ENCODE results near the gene RNF38. TPM values are rescaled to one million over a fixed set of nuclear protein-coding genes. Genes with fewer than 3 reads are reported as not detected.
"Not testable (repeated sequence)": the region's sequence is repeated elsewhere in the genome, so short reads cannot be mapped to it uniquely, and the experiment has no call there.

RNF38 gene
- total RNA-seq, 1 donor from 2014 or later: 20.5 TPM

DNA sequence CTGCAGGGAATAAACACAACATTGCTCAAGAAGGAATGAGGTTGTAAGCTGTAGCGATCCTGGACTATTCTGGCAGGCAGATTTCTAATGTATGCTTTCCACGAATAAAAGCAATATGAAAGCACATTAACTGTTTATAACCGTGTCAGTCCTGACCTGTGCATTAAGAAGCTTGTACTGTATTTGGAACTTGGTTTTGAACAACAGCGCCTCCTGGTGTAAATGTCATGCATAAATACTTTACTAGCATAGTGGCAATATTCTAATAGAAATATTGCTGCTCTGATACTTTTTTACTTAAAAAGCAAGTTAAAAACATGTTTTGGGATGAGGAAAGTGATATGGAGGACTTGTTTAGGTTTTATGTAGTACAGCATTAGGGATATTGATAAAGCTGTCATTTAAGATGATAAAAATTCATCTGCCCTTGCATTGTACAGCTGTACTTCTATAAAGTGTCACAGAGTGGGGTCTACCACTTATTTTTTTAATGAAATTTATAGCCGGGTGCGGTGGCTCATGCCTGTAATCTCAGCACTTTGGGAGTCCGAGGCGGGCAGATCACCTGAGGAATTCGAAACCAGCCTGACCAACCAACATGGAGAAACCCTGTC, 71.2 kb downstream of the RNF38 start:
- peak; percentile 89 for DNase-seq

DNA sequence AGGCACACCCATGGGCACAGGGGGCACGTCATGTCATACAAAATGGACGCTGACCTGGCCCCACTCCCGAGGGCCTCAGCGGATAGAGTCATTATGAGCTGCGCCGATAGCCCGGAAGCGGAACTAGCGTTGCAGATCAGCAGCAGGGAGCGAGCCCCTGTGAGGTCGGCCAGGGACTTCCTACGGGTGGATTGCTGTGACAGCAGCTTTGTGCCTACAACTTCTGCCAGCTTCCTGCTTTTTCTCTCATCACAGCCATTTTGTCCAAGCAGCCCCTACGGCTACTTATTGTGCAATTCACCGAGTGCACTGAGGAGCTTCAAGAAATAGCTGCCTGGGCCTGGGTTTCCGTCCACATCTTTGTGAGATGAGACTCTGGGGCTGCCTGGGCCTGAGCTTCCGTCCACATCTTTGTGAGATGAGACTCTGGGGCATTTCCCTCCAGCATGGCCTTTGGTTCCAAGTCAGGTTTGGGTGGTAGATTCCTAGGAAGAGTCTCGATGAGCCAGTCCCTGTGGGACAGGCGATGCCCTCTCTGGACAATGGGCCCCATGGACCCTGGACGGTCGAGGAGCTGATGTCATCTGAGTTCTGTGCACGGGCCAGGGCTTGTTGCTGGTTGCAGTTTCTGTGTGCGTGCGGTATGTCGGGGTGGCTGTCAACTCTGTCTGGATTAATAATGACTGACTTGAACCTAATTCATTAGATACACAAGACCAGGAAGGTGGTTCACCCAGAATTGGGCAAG, 74.8 kb downstream of the RNF38 start:
- no peak for DNase-seq

DNA sequence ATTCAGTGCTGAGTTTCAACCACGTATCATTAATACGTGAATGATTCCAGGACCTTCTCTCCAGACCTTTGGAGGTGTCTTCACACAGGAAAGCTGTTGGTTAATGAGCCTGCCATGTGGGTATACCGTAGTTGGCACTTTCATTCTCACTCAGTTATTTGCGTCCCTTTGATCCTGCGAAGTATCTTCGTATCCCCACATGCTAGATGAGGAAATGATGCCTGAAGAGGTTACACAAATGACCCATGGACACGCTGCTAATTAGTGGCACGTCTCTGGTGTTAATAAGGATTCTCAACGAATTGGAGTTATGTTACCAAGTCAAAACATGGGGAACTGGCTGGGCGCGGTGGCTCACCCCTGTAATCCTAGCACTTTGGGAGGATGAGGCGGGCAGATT, 76.1 kb downstream of the RNF38 start:
- no peak for DNase-seq

DNA sequence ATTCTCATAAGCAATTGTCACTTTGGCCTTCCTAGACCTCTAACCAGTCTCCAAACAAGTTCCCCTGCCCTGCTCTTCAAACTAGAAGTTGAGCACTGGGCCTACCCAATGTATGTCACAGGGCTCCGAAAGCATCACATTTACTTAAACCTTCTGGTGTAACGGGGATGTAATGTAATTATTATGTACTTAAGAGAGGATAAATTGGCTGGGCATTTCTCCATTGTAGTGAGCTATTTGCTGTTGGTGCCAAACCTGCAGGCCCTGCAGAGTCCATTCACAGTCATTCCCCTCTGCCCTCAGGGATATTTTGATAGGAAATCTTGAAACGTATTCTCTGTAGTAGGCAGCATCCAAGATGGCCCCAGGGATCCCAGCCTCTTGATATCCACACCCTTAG, 77.6 kb downstream of the RNF38 start:
- DNase-seq: no peak

DNA sequence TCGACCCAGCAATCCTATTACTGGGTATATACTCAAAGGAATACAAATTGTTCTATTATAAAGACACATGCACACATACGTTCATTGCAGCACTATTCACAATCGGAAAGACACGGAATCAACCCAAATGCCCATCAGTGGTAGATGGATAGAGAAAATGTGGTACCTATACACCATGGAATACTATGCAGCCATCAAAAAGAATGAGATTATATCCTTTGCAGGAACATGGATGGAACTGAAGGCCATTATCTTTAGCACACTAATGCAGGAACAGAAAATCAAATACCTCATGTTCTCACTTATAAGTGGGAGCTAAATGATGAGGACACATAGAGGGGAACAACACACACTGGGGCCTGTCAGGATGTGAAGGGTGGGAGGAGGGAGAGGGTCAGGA, 78.2 kb downstream of the RNF38 start:
- not testable (repeated sequence) for DNase-seq

DNA sequence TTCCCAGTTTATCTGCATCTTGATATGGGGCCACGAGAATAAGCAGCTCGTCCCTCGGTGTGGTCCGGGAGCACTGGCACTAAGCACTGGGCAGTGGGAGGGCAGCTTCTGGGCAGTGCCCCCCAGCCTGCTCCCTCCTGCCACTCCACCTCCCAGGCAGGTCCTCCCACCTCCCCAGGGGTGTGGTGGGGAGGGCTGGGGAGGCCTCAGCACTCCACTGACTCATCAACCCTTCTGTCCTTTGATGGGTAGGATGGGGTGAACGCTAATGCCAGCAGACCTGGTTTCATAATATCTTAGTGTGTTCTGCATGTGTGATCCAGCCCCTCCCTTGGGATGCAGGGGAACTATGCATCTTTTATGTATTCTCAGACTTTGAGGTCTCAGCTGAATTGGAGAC, 79.6 kb downstream of the RNF38 start:
- DNase-seq: no peak

DNA sequence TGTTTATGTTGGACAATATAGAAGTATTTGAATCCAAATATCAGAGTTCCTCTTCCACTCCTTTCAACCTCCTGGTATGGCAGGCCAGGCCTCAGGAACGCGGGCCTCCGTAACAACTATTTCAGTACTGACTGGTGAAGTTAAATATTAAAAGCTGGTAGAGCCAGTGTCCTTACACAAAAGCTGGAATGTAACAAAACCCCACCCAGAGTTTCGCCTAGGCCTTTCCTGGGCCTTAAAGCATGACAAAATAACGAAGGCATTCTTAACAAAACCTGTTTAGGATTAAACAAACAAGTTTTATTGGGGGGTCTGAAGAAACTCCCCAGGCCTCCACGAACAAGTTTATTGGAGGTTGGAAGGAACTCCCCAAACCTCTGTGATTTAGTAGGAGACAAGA, 80.3 kb downstream of the RNF38 start:
- DNase-seq: peak; percentile 35

DNA sequence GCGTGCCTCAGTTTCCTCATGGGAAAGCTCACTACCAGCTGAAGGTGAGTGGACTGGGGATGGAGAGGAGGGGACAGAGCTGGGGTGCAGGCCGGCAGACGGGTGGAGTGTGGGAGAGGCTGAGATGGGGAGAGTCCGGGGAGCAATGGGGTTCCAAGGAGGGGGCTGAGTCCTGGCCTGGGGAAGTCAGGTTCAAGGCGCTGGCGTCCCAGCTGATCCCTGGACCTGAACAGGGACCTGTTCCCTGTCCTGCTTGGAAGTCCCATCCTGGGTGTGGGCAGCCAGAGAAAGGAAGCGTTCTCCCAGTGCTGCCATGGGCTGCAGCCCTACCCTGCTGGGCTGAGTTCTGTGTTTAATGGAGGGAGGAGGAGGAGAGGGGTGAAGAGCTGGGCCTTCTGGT, 80.9 kb downstream of the RNF38 start:
- no peak for DNase-seq

DNA sequence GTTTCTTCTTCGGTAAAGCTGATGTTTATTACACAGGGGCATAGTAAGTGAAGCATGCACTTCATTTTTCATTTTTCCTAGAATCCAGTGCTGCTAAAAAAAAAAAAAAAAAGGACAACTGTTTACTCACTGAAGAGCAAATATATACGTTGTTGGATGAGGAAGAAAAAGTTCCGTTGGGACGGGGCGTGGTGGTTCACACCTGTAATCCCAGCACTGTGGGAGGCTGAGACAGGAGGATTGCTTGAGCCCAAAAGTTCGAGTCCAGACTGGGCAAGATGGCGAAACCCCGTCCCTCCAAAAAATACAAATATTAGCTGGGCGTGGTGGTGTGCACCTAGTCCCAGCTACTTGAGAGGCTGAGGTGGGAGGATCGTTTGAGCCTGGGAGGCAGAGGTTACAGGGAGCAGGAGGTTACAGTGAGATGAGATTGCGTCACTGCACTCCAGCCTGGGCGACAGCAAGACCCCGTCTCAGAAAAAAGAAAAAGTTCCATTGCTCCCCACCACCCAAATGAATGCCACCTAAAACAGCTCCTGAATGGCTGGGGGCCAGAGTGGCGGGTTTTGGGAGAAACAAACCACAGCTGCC, 81.8 kb downstream of the RNF38 start:
- peak; percentile 37 for DNase-seq

DNA sequence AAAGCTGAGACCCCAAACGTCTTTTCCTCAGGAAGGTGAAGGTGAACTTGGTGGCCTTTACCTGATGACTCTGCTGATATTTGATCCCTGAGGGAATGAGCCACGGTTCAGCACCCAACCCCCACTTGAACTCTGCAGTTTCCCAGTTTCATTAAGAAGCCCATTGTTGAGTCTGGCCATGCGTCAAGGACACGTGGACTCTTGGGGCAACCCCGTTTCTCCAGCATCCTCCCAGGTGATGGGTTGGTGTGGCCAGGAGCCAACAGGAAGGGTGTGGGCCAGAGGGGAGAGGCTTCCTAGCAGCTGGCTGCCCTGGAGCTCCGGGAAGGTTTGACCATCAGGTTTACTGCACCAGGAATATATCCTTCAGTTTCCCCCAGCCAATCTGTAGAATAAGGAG, 82.3 kb downstream of the RNF38 start:
- no peak for DNase-seq

DNA sequence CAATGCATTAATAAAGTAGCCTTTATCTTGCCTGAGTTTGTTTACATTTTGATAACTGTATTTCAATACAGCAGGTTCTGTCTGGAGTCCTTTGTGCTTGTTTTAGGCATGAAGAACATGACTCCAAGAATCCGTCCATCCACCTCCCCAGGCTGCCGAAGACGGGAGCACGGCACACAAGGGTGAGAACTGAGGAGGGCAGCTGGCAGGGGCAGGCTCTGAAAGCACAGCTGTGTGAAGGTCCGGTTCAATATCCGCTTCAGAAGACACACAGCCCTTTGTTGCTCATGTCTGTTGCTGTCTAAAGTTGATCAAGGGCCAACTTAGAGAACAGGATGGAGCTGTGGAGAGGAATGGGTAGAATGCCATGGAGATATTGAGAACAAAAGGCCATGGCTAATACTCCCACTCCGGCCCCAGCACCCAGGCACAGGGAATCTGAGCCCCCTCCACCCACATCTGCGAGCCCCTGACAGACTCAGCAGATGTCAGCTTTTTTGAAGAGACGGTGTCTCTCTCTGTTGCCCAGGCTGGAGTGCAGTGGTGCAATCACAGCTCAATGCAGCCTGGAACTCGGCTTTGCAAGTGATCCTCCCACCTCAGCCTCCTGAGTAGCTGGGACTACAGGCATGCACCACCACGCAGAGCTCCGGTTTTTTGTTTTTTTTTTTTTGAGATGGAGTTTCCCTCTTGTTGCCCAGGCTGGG, 83.3 kb downstream of the RNF38 start:
- DNase-seq: peak; percentile 81

DNA sequence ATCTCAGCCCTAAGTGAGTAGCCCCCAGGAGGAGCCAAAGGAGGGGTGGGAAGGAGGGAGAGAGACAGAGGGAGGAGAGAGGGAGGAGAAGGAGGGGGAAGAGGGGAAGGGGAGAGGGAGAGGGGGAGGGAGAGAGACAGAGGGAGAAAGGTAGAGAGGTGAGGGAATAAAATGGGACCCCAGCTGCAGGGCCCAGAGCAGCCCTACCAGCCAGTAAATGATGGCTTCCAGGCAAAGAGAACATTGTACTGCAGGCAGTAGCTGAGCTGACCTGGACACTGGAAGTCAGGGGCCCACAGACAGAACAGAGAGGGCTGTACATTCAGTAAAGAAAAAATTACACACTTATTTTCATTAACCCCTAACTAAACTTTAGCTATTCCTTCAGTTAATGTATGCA, 84.0 kb downstream of the RNF38 start:
- DNase-seq: no peak

DNA sequence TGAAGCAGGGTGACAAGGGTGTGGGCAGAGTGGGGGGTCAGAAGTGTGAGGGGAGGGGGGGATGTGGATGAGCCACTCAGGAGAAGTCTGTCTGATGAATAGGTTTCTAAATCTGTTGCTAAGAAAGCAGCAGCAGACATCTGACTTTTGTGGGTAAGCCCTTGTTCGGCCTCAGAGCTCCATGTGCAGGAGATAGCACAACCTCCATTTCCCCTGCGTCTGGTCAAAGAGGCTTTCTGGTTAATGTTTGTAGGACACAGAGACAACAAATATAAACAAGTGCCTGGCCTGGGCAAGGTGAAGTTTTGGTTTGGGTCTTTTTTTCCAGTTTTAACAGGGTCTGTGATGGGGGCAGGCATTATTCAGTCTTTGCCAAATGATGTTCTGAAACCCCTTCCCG, 84.8 kb downstream of the RNF38 start:
- DNase-seq: no peak

DNA sequence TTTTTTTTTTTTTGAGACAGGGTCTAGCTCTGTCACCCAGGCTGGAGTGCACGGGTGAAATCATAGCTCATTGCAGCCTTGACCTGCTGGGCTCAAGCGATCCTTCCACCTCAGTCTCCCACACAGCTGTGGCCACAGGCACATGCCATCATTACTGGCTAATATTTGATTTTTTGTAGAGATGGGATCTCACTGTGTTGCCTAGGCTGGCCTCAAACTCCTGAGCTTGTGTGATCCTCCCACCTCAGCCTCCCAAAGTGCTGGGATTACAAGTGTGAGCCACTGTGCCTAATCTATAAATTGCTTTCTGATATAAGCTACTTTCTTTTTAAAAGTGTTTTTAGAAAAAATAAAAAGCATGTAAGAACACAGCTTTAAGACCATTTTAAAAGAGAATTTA, 85.3 kb downstream of the RNF38 start:
- no peak for DNase-seq

DNA sequence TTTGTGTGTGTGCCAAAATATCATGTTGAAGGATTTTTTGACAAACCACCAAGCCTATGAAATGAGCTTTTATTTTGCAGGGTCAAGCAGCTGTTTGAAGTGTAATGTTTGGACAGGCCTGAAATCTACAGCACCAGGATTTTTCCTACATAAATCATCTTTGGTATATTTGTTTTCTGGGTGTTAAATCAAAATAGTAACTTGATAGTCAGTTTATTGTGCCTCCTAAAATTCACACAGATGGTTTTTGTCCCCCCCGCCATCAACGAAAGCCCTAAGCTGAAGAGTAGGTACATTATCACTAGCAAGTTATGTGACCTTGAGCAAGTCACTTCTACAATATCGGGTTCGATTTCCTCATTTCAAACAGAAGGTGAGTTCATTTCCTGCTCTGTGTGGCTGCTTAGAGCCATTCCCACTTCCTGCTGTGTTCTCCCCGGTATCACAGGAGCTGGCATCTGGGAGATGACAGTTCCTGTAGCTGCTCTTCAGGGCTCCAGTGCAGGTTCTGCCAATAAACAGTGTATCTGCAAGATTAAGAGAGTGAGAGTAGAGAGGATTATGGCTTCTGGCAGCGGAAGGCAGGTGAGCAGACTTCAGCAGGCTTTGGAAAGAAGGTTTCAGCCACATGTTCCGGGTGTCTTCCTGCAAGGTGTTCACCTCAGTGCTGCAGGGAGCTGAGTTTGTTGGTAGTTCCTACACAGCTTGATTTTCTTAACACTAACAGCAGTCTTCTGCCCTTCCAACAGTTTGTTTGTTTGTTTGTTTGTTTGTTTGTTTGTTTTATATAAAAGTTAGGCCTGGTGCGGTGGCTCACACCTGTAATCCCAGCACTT, 93.4 kb downstream of the RNF38 start:
- DNase-seq: peak; percentile 38

DNA sequence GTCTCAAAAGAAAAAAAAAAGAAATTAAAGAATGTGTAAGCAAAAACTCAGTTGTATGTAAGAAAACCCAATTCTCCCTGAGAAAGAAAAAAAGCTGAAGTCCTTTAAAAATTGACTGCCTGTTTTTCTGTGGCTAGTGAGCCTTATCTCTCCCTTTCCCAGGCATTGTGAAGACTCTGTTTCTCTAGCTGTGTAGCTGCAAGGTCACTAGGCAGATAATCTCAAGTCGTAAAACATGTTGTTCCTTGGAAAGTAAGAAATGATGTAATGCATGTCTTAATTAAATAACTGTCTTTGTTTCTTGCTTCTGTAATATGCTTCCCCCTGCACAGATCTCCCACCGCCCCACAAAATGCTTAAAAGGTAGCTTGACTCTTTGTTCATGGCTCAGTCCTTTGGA, 95.7 kb downstream of the RNF38 start:
- DNase-seq: not testable (repeated sequence)

DNA sequence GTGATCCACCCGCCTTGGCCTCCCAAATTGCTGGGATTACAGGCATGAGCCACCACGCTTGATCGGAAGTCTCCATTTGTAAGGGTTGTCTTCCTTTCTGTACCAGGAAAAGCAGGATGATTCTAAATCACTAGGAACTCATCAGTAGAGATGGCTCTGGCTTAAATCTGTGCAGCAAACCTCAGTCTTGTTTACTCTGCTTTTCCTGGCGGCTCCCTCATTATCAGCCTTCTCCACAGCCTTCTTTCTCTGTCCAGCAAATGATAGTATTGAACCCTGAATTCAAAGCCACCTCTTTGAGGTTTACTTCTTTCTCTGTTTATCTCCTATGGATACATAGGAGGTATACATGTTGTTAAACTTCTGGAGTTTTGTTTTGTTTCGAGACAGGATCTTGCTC, 98.8 kb downstream of the RNF38 start:
- no peak for DNase-seq

DNA sequence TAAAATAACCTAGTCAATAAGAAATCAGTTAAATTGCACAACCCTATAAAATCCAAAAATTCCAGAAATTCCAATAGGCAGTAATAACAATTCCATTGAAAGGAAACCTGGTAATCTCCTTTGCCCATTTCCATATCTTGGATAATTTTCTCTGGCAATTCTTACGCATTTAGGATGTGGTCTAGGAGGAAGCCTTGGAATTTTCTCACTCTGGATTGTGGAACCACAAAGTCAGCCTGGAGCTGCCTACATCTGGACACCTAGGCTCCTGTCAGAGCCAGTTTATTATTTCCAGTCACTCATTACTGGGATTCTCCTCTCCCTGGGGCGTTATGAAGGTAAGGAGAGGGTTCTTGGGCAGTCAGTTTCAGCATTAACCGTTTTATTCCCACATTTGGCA, 101.5 kb downstream of the RNF38 start:
- no peak for DNase-seq

DNA sequence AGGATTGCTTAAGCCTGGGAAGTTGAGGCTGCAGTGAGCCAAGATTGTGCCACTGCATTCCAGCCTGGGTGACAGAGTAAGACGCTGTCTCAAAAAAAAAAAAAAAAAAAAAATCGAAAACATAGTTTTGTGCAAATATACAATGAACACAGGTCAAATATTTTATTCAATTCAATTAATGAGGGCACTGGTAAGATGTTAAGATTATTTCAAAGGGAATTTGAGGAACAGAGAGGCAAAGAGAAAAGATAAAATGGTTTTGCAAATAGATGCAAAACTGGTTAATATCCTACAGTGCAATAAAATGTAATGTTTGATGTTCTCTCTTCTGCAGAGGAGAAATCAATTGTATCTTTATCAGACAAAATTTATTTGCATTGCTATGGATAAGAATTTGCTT, 102.3 kb downstream of the RNF38 start:
- DNase-seq: no peak

DNA sequence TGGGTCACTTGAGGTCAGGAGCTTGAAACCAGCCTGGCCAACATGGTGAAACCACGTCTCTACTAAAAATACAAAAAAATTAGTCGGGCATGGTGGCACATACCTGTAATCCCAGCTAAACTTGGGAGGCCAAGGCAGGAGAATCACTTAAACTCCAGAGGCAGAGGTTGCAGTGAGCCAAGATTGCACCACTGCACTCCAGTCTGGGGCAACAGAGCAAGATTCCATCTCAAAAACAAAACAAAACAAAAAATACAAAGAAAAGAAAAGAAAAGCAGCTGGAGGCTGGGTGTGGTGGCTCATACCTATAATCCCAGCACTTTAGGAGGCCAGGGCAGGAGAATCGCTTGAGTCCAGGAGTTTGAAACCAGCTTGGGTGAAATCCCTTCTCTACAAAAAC, 105.1 kb downstream of the RNF38 start:
- not testable (repeated sequence) for DNase-seq

DNA sequence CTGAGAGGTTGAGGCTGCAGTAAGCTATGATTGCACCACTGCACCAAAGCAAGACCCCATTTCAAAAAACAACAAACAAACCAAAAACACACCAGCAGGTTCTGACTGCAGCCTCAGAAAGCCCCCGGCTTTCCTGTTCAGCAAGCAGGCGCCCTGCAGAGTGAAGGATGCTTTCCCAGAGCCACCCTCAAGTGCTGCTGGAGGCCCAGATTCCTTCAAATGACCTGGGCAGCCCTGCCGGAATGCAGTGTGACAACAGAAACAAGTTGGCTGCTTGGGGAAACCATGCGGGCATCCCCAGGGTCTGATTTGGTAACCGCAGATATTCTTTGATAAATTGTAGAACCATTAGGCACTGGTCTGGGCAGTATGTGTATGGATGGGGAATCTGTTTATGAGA, 106.2 kb downstream of the RNF38 start:
- DNase-seq: no peak

DNA sequence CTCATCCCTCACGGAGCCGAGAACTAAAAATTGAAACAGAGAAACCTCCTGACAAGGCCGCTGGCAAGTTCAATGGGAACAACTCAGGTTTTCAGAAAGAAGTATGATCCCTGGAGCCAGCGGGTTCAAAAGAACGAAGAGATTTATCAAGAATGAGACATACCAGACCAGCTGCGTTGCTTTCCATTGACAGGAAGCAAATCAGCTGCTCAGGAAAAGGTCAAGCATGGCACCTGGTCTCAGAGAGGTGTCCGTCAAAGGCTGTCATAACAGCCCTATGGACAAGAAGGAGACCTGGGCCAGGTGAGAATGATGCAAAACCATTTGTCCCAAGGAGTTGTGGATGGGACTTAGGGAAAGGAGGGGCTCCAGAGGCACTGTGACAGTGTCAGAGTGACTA, 106.9 kb downstream of the RNF38 start:
- no peak for DNase-seq

Measured in tongue (tissue), 2 donors.